CD4-positive, alpha-beta T cell treated with Interleukin-6 at 100 ng/mL for 8 hours (primary cell): ENCODE data around the gene SYMPK.
A peak's percentile ranks its signal among the peaks of the same experiment; 100 is the strongest.

Source experiments
- DNase-seq: peaks from one replicate; pipeline ENCODE4 v3.0.0-alpha.2; 2020; ENCODE audit warnings: mixed read lengths, low spot score

SYMPK gene

DNA sequence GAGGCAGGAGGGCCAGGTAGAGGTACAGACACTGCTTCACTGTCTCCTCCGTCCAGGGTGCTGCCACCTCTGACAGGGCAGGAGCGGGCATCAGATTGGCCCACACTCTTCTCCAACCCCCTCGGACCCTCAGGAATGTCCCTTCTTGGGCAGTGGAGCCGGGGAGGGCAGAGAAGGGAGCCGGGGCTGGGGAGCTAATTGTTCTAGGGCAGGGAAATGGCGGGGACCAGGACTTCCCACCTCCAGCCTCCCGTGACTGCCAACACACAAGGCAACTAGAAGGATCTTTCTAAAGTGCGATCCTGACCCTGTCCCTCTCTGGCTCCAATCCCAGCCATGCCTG lies 37.7 kb downstream of the SYMPK start:
- no peak for DNase-seq

GRCh38 chr19:45824531-45825262 lies 38.2 kb downstream of the SYMPK start:
- DNase-seq, result no peak

- no peak for DNase-seq
Measured at GRCh38 chr19:45824041-45824471, 38.9 kb downstream of the SYMPK start.

GRCh38 chr19:45823182-45823581 lies 39.8 kb downstream of the SYMPK start:
- DNase-seq, result no peak

- no peak for DNase-seq
Measured at GRCh38 chr19:45822716-45823115, 40.2 kb downstream of the SYMPK start.

DNA sequence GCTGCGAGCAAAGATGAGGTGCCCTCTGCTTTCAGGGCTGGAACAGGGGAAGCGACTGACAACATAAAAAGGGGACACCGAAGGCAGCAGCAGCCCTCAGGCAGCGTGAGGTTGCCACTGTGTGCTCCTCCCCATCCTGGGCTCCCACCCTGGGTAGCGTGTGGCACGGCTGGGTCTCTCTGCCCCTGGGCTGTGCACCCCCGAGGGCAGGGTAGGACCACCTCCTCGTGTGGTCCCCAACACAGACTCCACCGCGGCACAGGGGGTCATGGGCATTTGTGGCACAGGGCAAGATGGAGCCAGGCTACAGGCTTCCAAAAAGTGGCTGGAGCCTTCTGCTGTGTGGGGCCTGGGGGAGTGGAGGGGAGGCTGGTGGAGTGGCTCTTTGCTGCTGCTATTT lies 41.4 kb downstream of the SYMPK start:
- no peak for DNase-seq

- DNase-seq, result no peak
Measured at GRCh38 chr19:45821103-45821521, 41.8 kb downstream of the SYMPK start.

- DNase-seq, result no peak
Measured at GRCh38 chr19:45820413-45821102, 42.4 kb downstream of the SYMPK start.

DNA sequence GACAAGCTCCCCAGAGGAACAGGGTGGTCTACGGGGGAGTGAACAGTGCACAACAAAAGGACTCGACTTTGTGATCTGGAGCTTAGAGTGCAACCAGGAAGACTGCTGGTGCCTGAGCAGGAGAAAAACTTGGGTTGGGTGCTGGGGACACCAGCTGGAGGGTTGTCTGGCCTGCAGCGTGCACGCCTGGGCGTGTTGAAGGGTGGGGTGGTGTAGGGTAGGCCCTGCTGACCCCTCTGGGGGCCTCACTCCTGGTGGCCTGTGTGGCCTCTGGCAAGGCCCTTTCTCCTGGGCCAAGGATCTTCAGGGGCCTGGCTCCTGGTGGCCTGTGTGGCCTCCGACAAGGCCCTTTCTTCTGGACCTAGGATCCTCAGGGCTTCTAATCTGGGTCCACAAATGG lies 43.2 kb downstream of the SYMPK start:
- no peak for DNase-seq

DNA sequence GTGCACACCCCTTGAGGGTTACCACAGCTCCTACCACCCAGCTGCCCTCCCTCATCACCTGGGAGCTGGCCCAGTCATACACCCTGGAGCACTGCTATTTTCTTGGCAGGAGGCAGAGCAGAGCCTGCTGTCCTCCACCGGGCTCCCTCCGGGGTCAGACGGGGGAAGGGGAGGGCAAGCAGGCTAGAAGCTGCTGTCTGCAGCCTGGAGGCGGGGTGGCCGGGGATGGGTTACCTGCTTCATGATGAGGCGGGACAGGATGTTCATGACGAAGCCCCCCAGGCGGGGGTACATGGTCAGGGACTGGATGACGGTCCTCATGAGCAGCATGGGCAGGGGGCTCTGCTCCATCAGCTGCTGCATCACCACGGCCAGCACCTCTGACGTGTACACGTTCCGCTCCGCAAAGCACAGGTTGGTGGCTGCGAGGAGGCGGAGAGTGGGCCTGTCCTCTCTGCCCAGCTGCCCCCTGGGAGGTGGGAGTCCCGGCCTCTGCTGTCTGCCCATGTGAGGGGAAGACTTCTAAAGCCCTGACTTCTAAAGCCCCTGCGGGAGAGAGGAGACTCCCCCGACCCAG lies 45.1 kb downstream of the SYMPK start:
- DNase-seq, result no peak

DNA sequence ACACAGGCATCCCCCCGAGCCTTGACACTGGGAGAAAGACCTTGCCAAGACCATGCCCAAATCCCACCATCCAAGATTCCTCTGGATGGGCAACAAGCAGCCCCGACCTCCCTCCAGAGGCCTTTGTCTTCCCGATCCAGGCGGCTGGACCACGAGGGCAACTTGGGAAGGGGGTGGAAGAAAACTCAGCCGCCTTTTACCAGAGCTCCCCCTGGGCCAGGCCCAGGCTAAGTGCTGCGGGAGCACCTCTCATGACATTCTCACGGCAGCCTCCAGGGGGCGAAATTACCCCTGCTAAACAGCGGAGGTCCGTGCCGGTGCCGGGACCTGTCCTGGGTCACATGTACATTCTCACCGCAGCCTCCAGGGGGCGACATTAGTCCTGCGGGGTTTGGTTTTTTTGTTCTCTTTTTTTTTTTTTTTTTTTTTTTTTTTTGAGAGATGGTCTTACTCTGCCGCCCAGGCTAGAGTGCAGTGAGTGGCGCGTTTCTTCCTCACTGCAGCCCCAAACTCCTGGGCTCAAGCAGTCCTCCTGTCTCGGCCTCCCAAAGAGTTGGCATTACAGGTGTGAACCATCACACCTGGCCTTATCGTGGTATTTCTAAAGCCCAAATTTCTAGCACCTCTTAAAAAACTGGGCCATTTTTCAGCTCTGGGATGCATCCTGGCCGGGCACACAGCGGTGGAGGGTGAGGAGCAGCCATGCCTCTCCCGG lies 45.8 kb downstream of the SYMPK start:
- peak; percentile 93 for DNase-seq

- no peak for DNase-seq
Measured at GRCh38 chr19:45816236-45817009, 46.5 kb downstream of the SYMPK start.

GRCh38 chr19:45815481-45816216 lies 47.3 kb downstream of the SYMPK start:
- no peak for DNase-seq

GRCh38 chr19:45814851-45815480 lies 48.0 kb downstream of the SYMPK start, which contains the start of gene RSPH6A:
Gene RSPH6A, minus strand, starts transcription at chr19:45815308. Its CDS starts 132 bp downstream, at chr19:45815176.
- no peak for DNase-seq

DNA sequence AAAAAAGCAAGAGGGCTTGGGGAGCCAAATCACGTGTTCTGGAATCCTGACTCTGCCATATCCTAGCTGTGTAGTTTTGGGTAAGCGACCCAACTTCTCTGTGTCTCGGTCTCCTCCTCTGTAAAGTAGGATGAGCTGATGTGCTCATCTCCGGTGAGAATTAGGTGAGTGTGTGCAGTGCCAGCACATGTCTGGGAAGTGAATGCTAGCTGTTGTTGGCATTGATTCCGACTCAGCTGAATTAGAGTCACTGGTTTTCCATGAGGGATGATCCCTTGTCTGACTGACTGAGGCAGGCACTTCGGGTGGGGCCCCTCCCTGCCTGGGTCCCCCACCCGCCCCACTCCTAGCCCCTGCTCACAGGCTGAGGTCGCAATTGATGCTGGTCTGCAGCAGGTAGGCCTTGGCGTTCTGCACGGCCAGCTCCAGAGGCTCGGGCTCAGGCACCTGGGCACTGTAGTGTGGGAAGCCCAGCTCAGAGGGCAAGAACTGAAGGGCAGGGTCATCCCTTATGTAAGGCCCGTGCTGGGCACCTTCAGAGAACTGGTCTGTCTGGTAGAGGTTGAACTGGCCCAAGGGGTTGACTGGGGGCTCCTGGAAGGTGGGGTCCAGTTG lies 48.7 kb downstream of the SYMPK start:
- no peak for DNase-seq

DNA sequence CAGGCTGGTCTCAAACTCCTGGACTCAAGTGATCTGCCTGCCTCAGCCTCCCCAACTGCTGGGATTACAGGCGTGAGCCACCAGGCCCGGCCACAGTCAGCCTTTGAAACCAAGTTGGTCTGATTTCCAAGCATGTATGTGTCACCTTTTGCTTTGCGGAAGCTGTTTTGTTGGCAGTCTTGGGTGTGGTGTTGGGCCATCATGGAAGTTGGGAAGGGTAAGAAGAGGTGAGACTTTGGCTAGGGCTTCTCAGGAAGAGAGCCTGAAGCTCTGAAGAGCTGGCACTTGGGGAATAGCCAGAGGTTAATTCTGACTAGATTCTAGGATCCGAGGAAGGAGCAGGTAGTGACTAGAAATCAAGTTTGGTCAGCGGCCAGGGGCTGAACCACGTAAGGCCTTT lies 50.6 kb downstream of the SYMPK start:
- DNase-seq, result no peak

DNA sequence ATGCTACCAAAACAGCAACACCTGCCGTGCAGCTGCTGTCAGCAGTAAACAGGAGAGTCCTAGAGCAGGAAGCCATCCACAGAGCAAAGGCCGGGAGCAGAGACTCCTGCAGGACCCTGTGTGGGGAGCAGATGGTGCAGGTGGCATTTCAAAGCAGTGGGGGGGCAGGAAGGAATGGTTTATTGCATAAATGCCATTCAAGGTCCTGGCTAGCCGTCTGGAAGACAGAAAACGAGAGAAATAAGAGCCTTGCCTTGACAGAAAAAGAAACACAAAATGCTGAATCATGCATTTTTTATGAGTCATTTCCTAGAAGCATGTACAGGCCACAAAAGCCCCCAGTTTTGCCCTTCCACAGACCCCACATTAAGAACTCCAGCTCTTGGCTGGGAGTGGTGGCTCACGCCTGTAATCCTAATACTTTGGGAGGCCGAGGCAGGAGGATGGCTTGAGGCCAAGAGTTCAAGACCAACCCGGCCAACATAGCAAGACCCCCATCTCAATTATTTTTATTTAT lies 53.2 kb downstream of the SYMPK start:
- DNase-seq, result no peak

DNA sequence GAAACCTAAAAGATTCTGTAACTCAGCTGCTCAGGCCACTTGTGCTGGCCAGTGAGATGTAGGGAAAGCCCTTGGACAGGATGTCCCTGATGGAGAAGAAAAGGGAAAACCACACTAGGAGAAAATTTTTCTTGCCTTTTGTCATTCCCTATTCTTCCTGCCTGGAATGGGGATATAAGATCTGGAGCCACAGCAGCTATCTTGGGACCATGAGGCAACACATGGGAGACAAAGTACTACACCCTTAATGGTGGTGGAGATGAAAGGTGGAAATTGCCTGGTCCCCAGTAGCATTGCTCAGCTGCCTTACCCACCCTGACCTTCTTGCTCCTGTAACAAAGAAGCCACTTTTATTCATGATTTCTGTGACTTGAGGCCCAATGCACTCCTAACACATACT lies 57.2 kb downstream of the SYMPK start:
- DNase-seq, result no peak

DNA sequence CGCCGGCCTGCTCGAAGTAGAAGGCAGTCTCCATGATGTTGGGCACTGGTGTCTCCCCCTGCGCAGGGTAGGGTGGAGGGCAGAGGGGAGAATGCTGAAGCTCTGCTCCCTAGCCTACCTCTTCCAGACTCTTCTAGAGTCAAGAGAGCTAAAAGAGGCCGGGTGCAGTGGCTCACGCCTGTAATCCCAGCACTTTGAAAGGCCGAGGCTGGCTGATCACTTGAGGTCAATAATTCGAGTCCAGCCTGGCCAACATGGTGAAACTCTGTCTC lies 58.1 kb downstream of the SYMPK start:
- DNase-seq, result no peak
